ENCODE data around the gene TBCA. TPM values are rescaled to one million over a fixed set of nuclear protein-coding genes. Genes with fewer than 3 reads are reported as not detected.

Gene TBCA
- total and polyA plus RNA-seq, 2 of the 13 experiments (the other 11 are each of a cell fraction or from before 2014, with no cell fraction given), result 93.8 to 309 TPM

DNA sequence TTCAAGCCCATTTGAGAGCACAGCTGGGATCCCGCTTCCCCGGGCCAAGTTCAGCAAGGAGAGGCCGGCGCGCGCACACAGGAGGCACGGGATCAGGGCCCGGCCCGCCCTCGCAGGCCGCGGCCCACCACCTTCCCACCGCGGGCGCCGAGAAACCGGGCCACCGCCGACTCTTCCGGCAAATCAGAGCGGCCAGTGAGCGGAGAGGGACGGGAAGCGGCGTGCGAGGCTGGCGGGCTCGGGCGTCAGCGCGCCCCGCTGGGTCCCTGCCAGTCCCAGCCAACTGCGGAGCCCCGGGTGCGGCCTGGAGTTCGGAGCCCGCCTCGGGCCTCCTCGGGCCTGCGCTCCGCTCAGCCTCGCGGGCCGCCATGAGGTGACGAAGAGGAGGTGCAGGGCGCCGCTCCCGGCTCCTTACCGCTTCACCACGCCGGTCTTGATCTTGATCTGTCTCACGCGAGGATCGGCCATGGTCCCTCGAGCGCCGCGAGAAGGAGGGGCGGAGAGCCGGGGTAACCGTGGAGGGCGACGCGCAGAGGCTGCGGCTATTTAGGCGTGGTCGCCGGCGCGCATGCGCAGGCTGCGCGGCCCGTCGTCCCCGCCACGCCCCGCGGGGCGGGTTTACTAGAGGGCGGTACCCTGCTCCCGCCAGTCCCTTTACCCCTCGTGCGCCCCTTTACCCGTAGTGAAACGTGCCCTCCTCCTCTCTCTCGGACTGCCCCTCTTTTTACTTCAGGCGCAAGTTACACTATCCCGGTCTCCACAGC lies at the start of gene TBCA (continued):
- TF ChIP-seq RARA (CRISPR knock-in tag; IDR thresholded peaks at IDR 0.05), result 0 out of 2 replicates have a peak, but pooled peaks have one; percentile 13
- TF ChIP-seq SAFB2 (CRISPR knock-in tag; IDR thresholded peaks at IDR 0.05; ENCODE audit: borderline replicate concordance, low read depth), result no peak; the same call in 1 of the 2 replicates
- TF ChIP-seq, protein P1, sequence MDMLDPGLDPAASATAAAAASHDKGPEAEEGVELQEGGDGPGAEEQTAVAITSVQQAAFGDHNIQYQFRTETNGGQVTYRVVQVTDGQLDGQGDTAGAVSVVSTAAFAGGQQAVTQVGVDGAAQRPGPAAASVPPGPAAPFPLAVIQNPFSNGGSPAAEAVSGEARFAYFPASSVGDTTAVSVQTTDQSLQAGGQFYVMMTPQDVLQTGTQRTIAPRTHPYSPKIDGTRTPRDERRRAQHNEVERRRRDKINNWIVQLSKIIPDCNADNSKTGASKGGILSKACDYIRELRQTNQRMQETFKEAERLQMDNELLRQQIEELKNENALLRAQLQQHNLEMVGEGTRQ (IDR thresholded peaks at IDR 0.05; ENCODE audit: low read depth, low read length), result no peak
- TF ChIP-seq, protein P1 (CRISPR knock-in tag; IDR thresholded peaks at IDR 0.05; ENCODE audit: borderline replicate concordance), result no peak
- peak; percentile 86; the same call in 1 of the 2 replicates for TF ChIP-seq ZNF709 (CRISPR knock-in tag; IDR thresholded peaks at IDR 0.05)
- no peak for TF ChIP-seq SATB2 (CRISPR knock-in tag; IDR thresholded peaks at IDR 0.05)
- no peak for TF ChIP-seq SNRNP70 (IDR thresholded peaks at IDR 0.05; ENCODE audit: low read depth, low read length)
- no peak for TF ChIP-seq RORA (CRISPR knock-in tag; IDR thresholded peaks at IDR 0.05)
- no peak for TF ChIP-seq CC2D1A (CRISPR knock-in tag; IDR thresholded peaks at IDR 0.05)
- TF ChIP-seq ETS1 (CRISPR knock-in tag; IDR thresholded peaks at IDR 0.05), result peak; percentile 74; the same call in 1 of the 2 replicates
- TF ChIP-seq NFE2L2 (IDR thresholded peaks at IDR 0.05; ENCODE audit: low read length), result no peak
- TF ChIP-seq ZBTB3 (CRISPR knock-in tag; IDR thresholded peaks at IDR 0.05; ENCODE audit: borderline replicate concordance, low read depth), result no peak
- no peak for TF ChIP-seq RBAK (CRISPR knock-in tag; IDR thresholded peaks at IDR 0.05)
- no peak for TF ChIP-seq SIX1 (CRISPR knock-in tag; IDR thresholded peaks at IDR 0.05; ENCODE audit: borderline replicate concordance)
- peak; percentile 34; the same call in 1 of the 2 replicates for TF ChIP-seq ZNF879 (CRISPR knock-in tag; IDR thresholded peaks at IDR 0.05)
- peak; percentile 45; the same call in 1 of the 2 replicates for TF ChIP-seq TBX2 (CRISPR knock-in tag; IDR thresholded peaks at IDR 0.05; ENCODE audit: borderline replicate concordance)
- peak; percentile 84 for TF ChIP-seq ZNF264 (CRISPR knock-in tag; IDR thresholded peaks at IDR 0.05)
- no peak for TF ChIP-seq TRIM24 (CRISPR knock-in tag; IDR thresholded peaks at IDR 0.05)
- 0 out of 2 replicates have a peak, but pooled peaks have one; percentile 21 for TF ChIP-seq STAT6 (CRISPR knock-in tag; IDR thresholded peaks at IDR 0.05; ENCODE audit: borderline replicate concordance)
- no peak for TF ChIP-seq MEF2D (CRISPR knock-in tag; IDR thresholded peaks at IDR 0.05)
- TF ChIP-seq POGK (CRISPR knock-in tag; conservative IDR thresholded peaks at IDR 0.05), result peak; percentile 53
- no peak for TF ChIP-seq NFE2 (CRISPR knock-in tag; IDR thresholded peaks at IDR 0.05)
- TF ChIP-seq ZBTB8A (CRISPR knock-in tag; IDR thresholded peaks at IDR 0.05; ENCODE audit: borderline replicate concordance, low read depth), result no peak

Measured in HepG2 (cell line).